GM12801 (cell line): ENCODE data around the gene CFAP97D1.

Source experiments
- CTCF ChIP-seq: IDR thresholded peaks from one replicate; pipeline ENCODE4 v1.5.1; 2011; ENCODE audit warnings: control low read depth; ENCODE audit not compliant: insufficient read length; ENCODE audit errors: extremely low read depth

The CFAP97D1 gene

GRCh38 chr17:43780135-43780534 lies at the start of gene CFAP97D1:
Gene CFAP97D1, plus strand, starts transcription at chr17:43780435. Its CDS starts 28 bp downstream, at chr17:43780463.
- TF ChIP-seq CTCF: no peak

GRCh38 chr17:43732958-43733357 lies 47.3 kb upstream of the CFAP97D1 start:
- no peak for TF ChIP-seq CTCF

GRCh38 chr17:43733956-43734355 lies 46.3 kb upstream of the CFAP97D1 start:
- no peak for TF ChIP-seq CTCF

- no peak for TF ChIP-seq CTCF
These were observed 45.9 kb upstream of the CFAP97D1 start for GRCh38 chr17:43734376-43734775.

GRCh38 chr17:43736389-43736788 lies 43.8 kb upstream of the CFAP97D1 start:
- TF ChIP-seq CTCF: no peak

GRCh38 chr17:43737722-43738121 lies 42.5 kb upstream of the CFAP97D1 start:
- TF ChIP-seq CTCF: no peak

- TF ChIP-seq CTCF: no peak
These were observed 39.7 kb upstream of the CFAP97D1 start for GRCh38 chr17:43740541-43740940.

GRCh38 chr17:43741636-43742035 lies 38.6 kb upstream of the CFAP97D1 start:
- no peak for TF ChIP-seq CTCF
